ENCODE data around the gene STARD10.
A peak's percentile ranks its signal among the peaks of the same experiment; 100 is the strongest.

Gene STARD10

GRCh38 chr11:72744474-72744873 lies 49.4 kb downstream of the STARD10 start:
- DNase-seq (ENCODE audit: low spot score) = no peak

GRCh38 chr11:72743321-72744221 lies 50.3 kb downstream of the STARD10 start:
- DNase-seq (ENCODE audit: low spot score) = peak; percentile 35

GRCh38 chr11:72742513-72743320 lies 51.1 kb downstream of the STARD10 start:
- DNase-seq (ENCODE audit: low spot score) = no peak

GRCh38 chr11:72741849-72742512 lies 51.9 kb downstream of the STARD10 start:
- DNase-seq (ENCODE audit: low spot score) = no peak

GRCh38 chr11:72741429-72741833 lies 52.4 kb downstream of the STARD10 start:
- no peak for DNase-seq (ENCODE audit: low spot score)

- DNase-seq (ENCODE audit: low spot score) = no peak
Measured at GRCh38 chr11:72740562-72741428, 53.1 kb downstream of the STARD10 start.

- no peak for DNase-seq (ENCODE audit: low spot score)
Measured at GRCh38 chr11:72740060-72740424, 53.8 kb downstream of the STARD10 start.

- no peak for DNase-seq (ENCODE audit: low spot score)
Measured at GRCh38 chr11:72739240-72740059, 54.4 kb downstream of the STARD10 start.

- DNase-seq (ENCODE audit: low spot score) = no peak
Measured at GRCh38 chr11:72738199-72739141, 55.4 kb downstream of the STARD10 start.

GRCh38 chr11:72737336-72737735 lies 56.5 kb downstream of the STARD10 start:
- DNase-seq (ENCODE audit: low spot score) = no peak

GRCh38 chr11:72736452-72737069 lies 57.3 kb downstream of the STARD10 start:
- DNase-seq (ENCODE audit: low spot score) = peak; percentile 69

GRCh38 chr11:72735495-72736027 lies 58.3 kb downstream of the STARD10 start:
- no peak for DNase-seq (ENCODE audit: low spot score)

- no peak for DNase-seq (ENCODE audit: low spot score)
Measured at GRCh38 chr11:72732329-72732728, 61.5 kb downstream of the STARD10 start.

GRCh38 chr11:72730737-72731136 lies 63.1 kb downstream of the STARD10 start:
- no peak for DNase-seq (ENCODE audit: low spot score)

GRCh38 chr11:72730243-72730642 lies 63.6 kb downstream of the STARD10 start:
- no peak for DNase-seq (ENCODE audit: low spot score)

GRCh38 chr11:72727521-72727920 lies 66.3 kb downstream of the STARD10 start:
- DNase-seq (ENCODE audit: low spot score) = no peak

- DNase-seq (ENCODE audit: low spot score) = no peak
Measured at GRCh38 chr11:72726266-72727220, 67.3 kb downstream of the STARD10 start.

- no peak for DNase-seq (ENCODE audit: low spot score)
Measured at GRCh38 chr11:72725724-72726028, 68.2 kb downstream of the STARD10 start.
